Body of pancreas (tissue), 4 donors: ENCODE results near the gene RNF149.

ENCODE experiments used
- CTCF ChIP-seq, 7 experiments: fragments of 450-650 bp in 4 of 7; fragments of 200-600 bp in 3 of 7; sonication (generic) in 3 of 7; IDR thresholded peaks; one replicate each; pipeline ENCODE4 v1.5.1; 2016 to 2019; ENCODE audit warnings: antibody characterized with exemption in 7 of 7
- POLR2A ChIP-seq, 3 donors: fragments of 450-650 bp; IDR thresholded peaks; one replicate each; pipeline ENCODE4 v1.6.1; 2016; ENCODE audit warnings: antibody characterized with exemption in 3 of 3, mild to moderate bottlenecking in 2 of 3

DNA sequence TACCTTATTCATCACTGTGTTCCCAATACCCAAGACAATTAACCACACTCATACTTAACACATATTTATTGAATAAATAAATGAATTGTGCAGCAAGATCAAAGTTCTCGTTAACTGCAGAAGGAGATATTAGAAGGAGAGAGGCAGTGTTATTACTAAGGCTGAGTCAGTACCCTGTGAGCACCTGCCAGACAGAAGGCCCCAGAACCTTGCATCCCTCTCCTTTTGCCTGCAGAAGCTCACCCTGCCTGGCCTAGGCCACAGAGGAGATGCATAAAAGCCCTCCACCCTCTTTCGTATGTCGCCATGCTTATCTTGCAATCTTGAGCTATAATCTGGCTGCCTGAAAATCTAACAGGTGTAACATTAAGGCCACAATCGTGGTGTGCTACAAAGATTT lies 20.5 kb upstream of the RNF149 start:
- TF ChIP-seq POLR2A (IDR thresholded peaks at IDR 0.05) (no peak), CTCF (IDR thresholded peaks at IDR 0.05) (no peak)
